ENCODE measurements around the gene MC3R.

DNA sequence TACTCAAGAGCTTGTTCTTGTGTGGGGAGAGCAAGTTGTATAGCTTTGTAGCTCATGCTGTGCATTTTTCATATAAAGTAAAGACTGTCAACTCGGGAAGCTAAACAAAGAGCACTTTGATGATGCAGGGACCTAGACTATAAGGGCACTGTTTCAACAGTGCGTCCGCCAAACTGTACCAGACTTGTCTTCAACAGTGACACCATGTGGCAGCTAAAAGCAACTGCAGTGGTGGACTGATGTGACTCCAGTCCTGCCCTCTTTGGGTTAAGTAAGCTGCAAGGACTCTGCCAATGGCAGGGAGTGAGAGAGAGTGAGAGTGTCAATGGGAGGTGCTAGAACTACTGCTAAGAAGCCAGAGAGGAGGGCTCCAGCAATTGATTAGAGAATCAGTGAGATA lies 48.1 kb upstream of the MC3R start:
- TF ChIP-seq EP300 (IDR thresholded peaks at IDR 0.05) (no peak), BHLHE40 (IDR thresholded peaks at IDR 0.05; ENCODE audit: low read depth, low read length) (no peak), POLR2A (IDR thresholded peaks at IDR 0.05; ENCODE audit: low read length) (no peak)
- TF ChIP-seq, protein P1, sequence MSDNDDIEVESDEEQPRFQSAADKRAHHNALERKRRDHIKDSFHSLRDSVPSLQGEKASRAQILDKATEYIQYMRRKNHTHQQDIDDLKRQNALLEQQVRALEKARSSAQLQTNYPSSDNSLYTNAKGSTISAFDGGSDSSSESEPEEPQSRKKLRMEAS (IDR thresholded peaks at IDR 0.05): no peak

Measured in A549 (cell line).